ENCODE measurements around the gene ASB8. TPM values are rescaled to one million over a fixed set of nuclear protein-coding genes. Genes with fewer than 3 reads are reported as not detected.

ASB8 gene
- total RNA-seq, 1 donor from 2014 or later: 22.2 TPM

DNA sequence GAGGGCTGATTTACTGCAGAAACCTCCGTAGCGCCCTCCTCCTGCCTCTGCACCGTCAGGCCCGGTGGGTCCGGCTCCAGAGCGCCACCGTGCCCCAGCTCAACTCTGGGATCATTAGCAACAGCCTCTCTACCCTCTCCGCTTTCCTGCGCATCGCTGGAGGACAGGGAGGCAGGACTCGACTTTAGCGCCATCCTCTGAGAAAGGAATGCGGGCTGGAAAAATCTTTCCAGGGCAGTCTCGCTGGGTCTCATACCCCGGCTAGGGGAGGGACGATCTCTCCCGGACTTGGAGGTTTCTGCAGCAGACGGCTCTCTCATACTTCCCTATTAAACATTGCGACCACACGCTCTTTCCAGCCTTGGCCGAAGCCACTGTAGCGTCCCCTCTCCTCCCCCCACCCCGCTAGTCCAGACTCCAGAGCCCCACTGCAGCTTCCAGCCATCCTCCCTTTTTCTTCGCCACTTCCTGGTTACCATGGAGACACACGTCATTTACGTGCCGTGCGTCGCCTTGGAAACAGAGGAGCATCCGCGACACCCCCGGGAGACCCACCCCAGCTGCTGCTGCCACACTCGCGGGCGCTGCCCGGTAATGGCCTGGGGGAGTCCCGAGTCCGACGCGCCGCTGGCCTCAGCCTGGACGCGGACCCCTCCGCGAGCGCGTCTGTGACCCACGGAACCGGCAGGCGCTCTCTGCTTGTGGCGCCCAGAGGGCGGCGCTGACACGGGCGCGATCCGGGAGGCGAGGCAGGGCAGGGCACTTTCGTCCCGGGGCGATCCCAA is 26.0 kb upstream of the ASB8 start, which contains the start of gene CCDC184:
Gene CCDC184, plus strand, starts transcription at position 554 of the 785 bp plus-strand sequence. CDS start 479 bp downstream, outside the sequence.
- peak within 1 kb of the TSS; percentile 71 for H3K4me3 Mint-ChIP-seq (ENCODE audit: low read depth)
- no peaks in the 10 kb centered on the region for H3K36me3 Mint-ChIP-seq (ENCODE audit: insufficient read depth)
- DNase-seq (ENCODE audit: low spot score, unreplicated experiment): peak; percentile 24
- no peak within 1 kb of the TSS for H3K27ac Mint-ChIP-seq
- TF ChIP-seq, protein P1, sequence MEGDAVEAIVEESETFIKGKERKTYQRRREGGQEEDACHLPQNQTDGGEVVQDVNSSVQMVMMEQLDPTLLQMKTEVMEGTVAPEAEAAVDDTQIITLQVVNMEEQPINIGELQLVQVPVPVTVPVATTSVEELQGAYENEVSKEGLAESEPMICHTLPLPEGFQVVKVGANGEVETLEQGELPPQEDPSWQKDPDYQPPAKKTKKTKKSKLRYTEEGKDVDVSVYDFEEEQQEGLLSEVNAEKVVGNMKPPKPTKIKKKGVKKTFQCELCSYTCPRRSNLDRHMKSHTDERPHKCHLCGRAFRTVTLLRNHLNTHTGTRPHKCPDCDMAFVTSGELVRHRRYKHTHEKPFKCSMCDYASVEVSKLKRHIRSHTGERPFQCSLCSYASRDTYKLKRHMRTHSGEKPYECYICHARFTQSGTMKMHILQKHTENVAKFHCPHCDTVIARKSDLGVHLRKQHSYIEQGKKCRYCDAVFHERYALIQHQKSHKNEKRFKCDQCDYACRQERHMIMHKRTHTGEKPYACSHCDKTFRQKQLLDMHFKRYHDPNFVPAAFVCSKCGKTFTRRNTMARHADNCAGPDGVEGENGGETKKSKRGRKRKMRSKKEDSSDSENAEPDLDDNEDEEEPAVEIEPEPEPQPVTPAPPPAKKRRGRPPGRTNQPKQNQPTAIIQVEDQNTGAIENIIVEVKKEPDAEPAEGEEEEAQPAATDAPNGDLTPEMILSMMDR (IDR thresholded peaks at IDR 0.05; ENCODE audit: unreplicated experiment): peak; percentile 31
- H3K27me3 Mint-ChIP-seq: peaks cover 95% of the 10 kb centered on the region
- no peaks in the 10 kb centered on the region for H3K9me3 Mint-ChIP-seq (ENCODE audit: low read depth)
- peaks cover 3% of the 10 kb centered on the region for H3K4me1 Mint-ChIP-seq (ENCODE audit: low read depth)

DNA sequence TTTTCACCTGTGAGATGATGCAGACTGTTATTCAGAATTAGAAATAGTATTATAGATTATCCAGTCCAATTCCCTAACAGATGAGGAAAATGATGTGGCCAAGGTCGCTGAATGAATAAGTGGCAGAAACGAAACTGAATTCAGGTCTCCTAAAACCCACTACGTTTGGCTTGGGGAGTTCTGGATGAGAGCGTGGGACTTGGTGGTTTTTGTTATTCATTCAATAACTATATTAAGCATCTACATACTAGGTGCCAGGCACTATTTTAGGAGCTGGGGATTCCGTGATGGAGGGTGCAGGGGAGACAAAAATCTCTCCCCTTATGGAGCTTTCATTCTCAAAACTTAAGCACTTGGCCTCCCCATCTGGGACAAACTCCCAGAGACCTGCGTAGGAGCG is 25.3 kb upstream of the ASB8 start:
- Mint-ChIP-seq H3K27ac (no peak overlapping the region), H3K27me3 (peaks cover 88% of the 10 kb centered on the region), H3K9me3 (ENCODE audit: low read depth) (no peaks in the 10 kb centered on the region), H3K4me1 (ENCODE audit: low read depth) (peaks cover 3% of the 10 kb centered on the region), H3K36me3 (ENCODE audit: insufficient read depth) (no peaks in the 10 kb centered on the region), H3K4me3 (ENCODE audit: low read depth) (peak overlapping the region; percentile 71)
- DNase-seq (ENCODE audit: low spot score, unreplicated experiment): no peak
- TF ChIP-seq, protein P1 (IDR thresholded peaks at IDR 0.05; ENCODE audit: unreplicated experiment): no peak

DNA sequence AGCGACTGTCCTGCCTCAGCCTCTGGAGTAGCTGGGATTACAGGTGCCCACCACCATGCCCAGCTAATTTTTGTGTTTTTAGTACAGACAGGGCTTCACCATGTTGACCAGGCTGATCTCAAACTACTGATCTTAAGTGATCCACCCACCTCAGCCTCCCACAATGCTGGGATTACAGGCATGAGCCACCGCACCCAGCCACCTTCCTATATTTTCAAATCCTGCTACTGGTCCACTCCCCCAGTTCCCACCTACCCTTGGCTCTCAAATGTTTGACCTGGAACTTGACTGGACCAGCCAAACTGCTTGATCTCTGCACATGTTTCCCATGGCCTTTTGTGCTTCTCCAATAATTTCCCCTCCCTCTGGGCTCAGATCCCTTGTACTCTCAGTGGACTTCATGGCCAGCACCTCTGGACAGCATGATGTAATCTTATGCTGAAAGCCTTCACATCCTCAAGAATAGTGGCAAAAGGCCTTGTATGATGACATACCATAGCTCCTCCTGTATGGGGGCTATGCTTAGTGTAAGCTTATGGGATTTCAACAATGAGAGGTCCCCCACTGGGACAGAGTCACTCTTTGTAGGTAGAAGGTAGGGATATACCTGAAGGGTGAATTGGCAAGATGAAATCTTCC is 23.7 kb upstream of the ASB8 start:
- no peaks in the 10 kb centered on the region for H3K36me3 Mint-ChIP-seq (ENCODE audit: insufficient read depth)
- DNase-seq (ENCODE audit: low spot score, unreplicated experiment): no peak
- H3K27ac Mint-ChIP-seq: no peak overlapping the region
- H3K27me3 Mint-ChIP-seq: peaks cover 77% of the 10 kb centered on the region
- TF ChIP-seq, protein P1 (IDR thresholded peaks at IDR 0.05; ENCODE audit: unreplicated experiment): no peak
- no peaks in the 10 kb centered on the region for H3K9me3 Mint-ChIP-seq (ENCODE audit: low read depth)
- H3K4me3 Mint-ChIP-seq (ENCODE audit: low read depth): no peak overlapping the region
- peaks cover 6% of the 10 kb centered on the region for H3K4me1 Mint-ChIP-seq (ENCODE audit: low read depth)

DNA sequence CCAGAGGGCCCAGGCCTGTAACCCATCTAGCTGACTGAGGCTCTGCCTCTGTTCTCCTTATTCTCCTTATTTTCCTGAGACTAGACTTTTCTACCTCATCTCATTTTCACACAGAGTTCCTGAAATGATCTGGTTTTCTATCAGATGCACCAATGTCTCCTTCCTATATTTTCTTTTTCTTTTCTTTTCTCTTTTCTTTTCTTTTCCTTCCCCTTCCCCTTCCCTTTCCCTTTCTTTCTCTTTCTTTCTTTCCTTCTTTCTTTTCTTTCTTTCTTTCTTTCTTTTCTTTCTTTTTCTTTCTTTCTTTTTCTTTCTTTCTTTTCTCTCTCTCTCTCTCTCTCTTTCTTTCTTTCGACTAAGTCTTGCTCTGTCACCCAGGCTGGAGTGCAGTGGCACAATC is 23.1 kb upstream of the ASB8 start:
- H3K36me3 Mint-ChIP-seq (ENCODE audit: insufficient read depth): no peaks in the 10 kb centered on the region
- TF ChIP-seq, protein P1 (IDR thresholded peaks at IDR 0.05; ENCODE audit: unreplicated experiment): no peak
- H3K27ac Mint-ChIP-seq: no peak overlapping the region
- H3K4me1 Mint-ChIP-seq (ENCODE audit: low read depth): peaks cover 11% of the 10 kb centered on the region
- DNase-seq (ENCODE audit: low spot score, unreplicated experiment): no peak
- peaks cover 72% of the 10 kb centered on the region for H3K27me3 Mint-ChIP-seq
- no peak overlapping the region for H3K4me3 Mint-ChIP-seq (ENCODE audit: low read depth)
- no peaks in the 10 kb centered on the region for H3K9me3 Mint-ChIP-seq (ENCODE audit: low read depth)

DNA sequence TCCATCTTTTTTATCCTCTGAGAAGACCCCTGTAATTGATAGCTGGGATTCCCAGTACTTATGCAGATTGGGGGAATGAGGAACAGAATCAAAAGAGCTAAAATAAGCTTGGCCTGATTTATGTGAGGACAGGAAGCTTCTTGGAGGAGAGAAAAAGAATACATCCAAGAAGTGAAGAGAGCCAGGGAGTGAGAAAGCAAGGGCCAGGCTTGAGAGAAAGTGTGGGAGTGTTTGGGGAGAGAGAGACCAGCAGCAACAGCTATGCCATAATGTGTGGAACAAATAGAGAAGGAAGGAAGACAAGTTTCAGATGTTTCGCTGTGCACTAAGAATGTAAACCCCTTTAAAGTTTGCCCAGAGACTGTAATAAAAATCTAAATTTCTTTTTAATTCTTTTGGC is 22.2 kb upstream of the ASB8 start:
- H3K36me3 Mint-ChIP-seq (ENCODE audit: insufficient read depth): no peaks in the 10 kb centered on the region
- no peak overlapping the region for H3K27ac Mint-ChIP-seq
- DNase-seq (ENCODE audit: low spot score, unreplicated experiment): no peak
- H3K4me1 Mint-ChIP-seq (ENCODE audit: low read depth): peaks cover 11% of the 10 kb centered on the region
- TF ChIP-seq, protein P1 (IDR thresholded peaks at IDR 0.05; ENCODE audit: unreplicated experiment): no peak
- no peak overlapping the region for H3K4me3 Mint-ChIP-seq (ENCODE audit: low read depth)
- peaks cover 62% of the 10 kb centered on the region for H3K27me3 Mint-ChIP-seq
- no peaks in the 10 kb centered on the region for H3K9me3 Mint-ChIP-seq (ENCODE audit: low read depth)
